Measurements from ENCODE around the gene NCOA3.
"Not testable (repeated sequence)": the region's sequence is repeated elsewhere in the genome, so short reads cannot be mapped to it uniquely, and the experiment has no call there.

NCOA3 gene

DNA sequence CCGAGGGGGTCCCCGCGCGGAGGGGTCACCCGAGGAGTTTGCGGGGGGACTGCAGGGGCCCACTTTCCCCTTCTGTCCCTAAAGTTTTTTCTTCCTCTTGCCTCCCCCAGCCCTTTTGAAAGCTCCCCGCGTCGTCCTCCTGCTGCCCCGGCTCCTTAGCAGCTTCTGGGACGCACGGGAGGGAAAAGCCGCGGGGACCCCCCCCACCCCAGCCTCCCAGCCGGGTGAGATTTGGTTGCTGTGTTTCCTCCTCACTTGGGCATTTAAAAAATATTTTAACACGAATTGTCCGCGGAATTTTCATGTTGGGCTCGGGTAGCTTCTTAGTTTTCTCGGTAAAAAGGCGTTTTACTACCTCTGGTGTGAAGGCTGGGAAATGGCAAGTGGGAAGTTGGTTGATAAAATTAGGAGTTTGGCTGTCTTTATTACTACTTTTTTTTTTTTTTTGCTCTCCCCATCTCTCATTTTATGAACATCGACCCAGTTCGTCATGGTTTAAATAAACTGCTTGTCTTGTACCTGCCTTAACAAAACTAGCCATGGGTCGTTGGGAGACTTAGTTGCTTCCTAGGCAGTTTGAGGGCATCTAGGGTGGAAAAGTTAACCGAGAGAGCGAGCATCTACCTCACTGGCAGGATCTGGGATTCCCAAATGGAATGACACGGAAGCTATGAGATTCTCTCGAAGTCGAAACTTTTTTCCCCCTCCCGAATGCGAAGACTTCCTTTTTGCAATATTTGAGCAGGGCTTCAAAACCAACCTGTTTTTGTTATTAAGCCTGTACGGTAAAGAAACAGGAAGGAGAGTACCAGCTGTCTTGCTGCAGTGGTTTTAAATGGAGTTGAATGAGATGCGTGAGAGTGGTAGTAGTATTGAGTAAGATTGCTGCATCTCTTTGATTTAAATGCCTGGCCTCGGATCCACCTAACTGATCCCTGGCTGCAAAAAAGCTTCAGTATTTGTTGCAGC is 868 bp downstream of the NCOA3 start:
- peak; percentile 35 for ATAC-seq
- no peak for TF ChIP-seq SNAI2 (CRISPR knock-in tag; IDR thresholded peaks at IDR 0.05)

DNA sequence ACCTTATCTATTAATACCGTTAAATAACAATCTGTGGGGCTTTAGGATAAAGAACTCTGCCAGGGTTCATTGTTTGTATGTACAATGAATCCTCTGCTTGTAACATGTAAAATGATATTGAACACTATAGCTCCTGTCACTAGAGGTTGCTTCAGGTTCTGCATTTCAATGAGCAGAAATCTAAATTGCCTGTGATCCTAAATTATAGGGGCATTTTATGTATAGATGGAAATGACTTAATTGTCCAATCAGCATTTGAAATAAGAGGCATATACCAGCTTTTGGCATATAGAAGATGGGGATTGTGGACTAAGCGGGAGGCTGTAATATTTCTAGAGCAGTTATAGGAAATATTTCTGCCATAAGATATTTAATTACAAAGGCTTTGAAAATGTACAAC is 2.0 kb downstream of the NCOA3 start:
- TF ChIP-seq ISL1 (CRISPR knock-in tag; IDR thresholded peaks at IDR 0.05) (no peak), ZNF70 (CRISPR knock-in tag; IDR thresholded peaks at IDR 0.05) (no peak), CSDC2 (CRISPR knock-in tag; IDR thresholded peaks at IDR 0.05) (no peak), ZFP30 (CRISPR knock-in tag; IDR thresholded peaks at IDR 0.05) (no peak), ZNF565 (CRISPR knock-in tag; conservative IDR thresholded peaks at IDR 0.05; ENCODE audit: low read depth) (no peak), TOX (CRISPR knock-in tag; IDR thresholded peaks at IDR 0.05; ENCODE audit: borderline replicate concordance) (no peak)
- TF ChIP-seq, protein P1, sequence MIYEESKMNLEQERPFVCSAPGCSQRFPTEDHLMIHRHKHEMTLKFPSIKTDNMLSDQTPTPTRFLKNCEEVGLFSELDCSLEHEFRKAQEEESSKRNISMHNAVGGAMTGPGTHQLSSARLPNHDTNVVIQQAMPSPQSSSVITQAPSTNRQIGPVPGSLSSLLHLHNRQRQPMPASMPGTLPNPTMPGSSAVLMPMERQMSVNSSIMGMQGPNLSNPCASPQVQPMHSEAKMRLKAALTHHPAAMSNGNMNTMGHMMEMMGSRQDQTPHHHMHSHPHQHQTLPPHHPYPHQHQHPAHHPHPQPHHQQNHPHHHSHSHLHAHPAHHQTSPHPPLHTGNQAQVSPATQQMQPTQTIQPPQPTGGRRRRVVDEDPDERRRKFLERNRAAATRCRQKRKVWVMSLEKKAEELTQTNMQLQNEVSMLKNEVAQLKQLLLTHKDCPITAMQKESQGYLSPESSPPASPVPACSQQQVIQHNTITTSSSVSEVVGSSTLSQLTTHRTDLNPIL (CRISPR knock-in tag; IDR thresholded peaks at IDR 0.05; ENCODE audit: low read depth): no peak
- ATAC-seq: no peak

DNA sequence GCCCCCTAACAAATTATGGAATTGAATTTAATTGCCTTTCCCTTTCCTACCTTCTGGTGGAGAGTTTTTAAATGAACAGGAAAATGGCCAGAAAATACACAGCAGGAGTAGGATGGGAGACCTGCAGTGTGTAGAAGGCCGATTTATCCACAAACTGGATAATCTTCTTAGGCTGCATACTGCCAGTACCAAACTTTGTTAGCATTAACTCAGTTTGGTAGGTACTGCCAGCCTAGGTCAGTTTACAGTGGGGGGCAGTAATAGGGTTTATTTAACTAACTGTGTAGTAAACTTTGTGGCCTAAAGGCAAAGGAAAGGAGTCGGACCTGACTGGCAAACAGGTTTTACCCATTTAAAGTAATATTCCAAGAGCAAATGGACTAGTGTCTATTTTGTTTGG is 4.6 kb downstream of the NCOA3 start:
- ATAC-seq: no peak
- TF ChIP-seq OSR1 (CRISPR knock-in tag; IDR thresholded peaks at IDR 0.05): no peak
- TF ChIP-seq, protein P2, sequence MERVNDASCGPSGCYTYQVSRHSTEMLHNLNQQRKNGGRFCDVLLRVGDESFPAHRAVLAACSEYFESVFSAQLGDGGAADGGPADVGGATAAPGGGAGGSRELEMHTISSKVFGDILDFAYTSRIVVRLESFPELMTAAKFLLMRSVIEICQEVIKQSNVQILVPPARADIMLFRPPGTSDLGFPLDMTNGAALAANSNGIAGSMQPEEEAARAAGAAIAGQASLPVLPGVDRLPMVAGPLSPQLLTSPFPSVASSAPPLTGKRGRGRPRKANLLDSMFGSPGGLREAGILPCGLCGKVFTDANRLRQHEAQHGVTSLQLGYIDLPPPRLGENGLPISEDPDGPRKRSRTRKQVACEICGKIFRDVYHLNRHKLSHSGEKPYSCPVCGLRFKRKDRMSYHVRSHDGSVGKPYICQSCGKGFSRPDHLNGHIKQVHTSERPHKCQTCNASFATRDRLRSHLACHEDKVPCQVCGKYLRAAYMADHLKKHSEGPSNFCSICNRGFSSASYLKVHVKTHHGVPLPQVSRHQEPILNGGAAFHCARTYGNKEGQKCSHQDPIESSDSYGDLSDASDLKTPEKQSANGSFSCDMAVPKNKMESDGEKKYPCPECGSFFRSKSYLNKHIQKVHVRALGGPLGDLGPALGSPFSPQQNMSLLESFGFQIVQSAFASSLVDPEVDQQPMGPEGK (CRISPR knock-in tag; IDR thresholded peaks at IDR 0.05; ENCODE audit: borderline replicate concordance): no peak
- TF ChIP-seq, protein P3, sequence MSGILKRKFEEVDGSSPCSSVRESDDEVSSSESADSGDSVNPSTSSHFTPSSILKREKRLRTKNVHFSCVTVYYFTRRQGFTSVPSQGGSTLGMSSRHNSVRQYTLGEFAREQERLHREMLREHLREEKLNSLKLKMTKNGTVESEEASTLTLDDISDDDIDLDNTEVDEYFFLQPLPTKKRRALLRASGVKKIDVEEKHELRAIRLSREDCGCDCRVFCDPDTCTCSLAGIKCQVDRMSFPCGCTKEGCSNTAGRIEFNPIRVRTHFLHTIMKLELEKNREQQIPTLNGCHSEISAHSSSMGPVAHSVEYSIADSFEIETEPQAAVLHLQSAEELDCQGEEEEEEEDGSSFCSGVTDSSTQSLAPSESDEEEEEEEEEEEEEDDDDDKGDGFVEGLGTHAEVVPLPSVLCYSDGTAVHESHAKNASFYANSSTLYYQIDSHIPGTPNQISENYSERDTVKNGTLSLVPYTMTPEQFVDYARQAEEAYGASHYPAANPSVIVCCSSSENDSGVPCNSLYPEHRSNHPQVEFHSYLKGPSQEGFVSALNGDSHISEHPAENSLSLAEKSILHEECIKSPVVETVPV (CRISPR knock-in tag; IDR thresholded peaks at IDR 0.05): no peak
- no peak for TF ChIP-seq PPARA (CRISPR knock-in tag; IDR thresholded peaks at IDR 0.05; ENCODE audit: borderline replicate concordance)
- no peak for TF ChIP-seq TCF4 (CRISPR knock-in tag; IDR thresholded peaks at IDR 0.05; ENCODE audit: borderline replicate concordance)
- TF ChIP-seq ZFP3 (CRISPR knock-in tag; IDR thresholded peaks at IDR 0.05): no peak
- no peak for TF ChIP-seq RARB (CRISPR knock-in tag; IDR thresholded peaks at IDR 0.05)
- no peak for TF ChIP-seq GLIS3 (CRISPR knock-in tag; IDR thresholded peaks at IDR 0.05)
- no peak for TF ChIP-seq ARNTL (CRISPR knock-in tag; IDR thresholded peaks at IDR 0.05; ENCODE audit: borderline replicate concordance, low read depth)
- TF ChIP-seq CSDC2 (CRISPR knock-in tag; IDR thresholded peaks at IDR 0.05): no peak
- no peak for TF ChIP-seq ESRRG (CRISPR knock-in tag; IDR thresholded peaks at IDR 0.05)

DNA sequence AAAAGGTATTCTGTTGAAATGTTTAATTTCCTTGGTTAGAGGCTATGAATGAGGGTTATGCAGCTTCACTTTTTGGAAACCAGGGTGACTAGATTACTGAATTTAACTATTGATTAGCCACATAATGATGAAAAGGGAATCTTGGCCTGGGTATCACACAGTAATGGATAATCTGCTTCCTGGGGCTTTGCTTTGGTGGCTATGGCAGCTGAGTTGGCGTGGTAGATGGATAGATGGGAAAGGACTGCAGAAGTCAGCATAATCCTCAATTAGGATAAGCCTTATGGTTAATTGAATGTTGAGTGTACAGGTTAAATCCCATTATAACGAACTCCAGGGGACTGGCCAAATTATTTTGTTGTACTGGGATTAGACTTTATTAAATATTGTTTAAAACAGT is 5.2 kb downstream of the NCOA3 start:
- TF ChIP-seq BACH2 (CRISPR knock-in tag; IDR thresholded peaks at IDR 0.05; ENCODE audit: borderline replicate concordance): no peak
- no peak for TF ChIP-seq ISL1 (CRISPR knock-in tag; IDR thresholded peaks at IDR 0.05)
- no peak for TF ChIP-seq TCF4 (CRISPR knock-in tag; IDR thresholded peaks at IDR 0.05; ENCODE audit: borderline replicate concordance)
- TF ChIP-seq SNAI2 (CRISPR knock-in tag; IDR thresholded peaks at IDR 0.05): no peak
- no peak for TF ChIP-seq ZFP30 (CRISPR knock-in tag; IDR thresholded peaks at IDR 0.05)
- no peak for TF ChIP-seq ZNF565 (CRISPR knock-in tag; conservative IDR thresholded peaks at IDR 0.05; ENCODE audit: low read depth)
- TF ChIP-seq ZNF70 (CRISPR knock-in tag; IDR thresholded peaks at IDR 0.05): no peak
- TF ChIP-seq ESRRG (CRISPR knock-in tag; IDR thresholded peaks at IDR 0.05): no peak
- TF ChIP-seq OSR1 (CRISPR knock-in tag; IDR thresholded peaks at IDR 0.05): no peak
- TF ChIP-seq PPARA (CRISPR knock-in tag; IDR thresholded peaks at IDR 0.05; ENCODE audit: borderline replicate concordance): no peak
- no peak for ATAC-seq

DNA sequence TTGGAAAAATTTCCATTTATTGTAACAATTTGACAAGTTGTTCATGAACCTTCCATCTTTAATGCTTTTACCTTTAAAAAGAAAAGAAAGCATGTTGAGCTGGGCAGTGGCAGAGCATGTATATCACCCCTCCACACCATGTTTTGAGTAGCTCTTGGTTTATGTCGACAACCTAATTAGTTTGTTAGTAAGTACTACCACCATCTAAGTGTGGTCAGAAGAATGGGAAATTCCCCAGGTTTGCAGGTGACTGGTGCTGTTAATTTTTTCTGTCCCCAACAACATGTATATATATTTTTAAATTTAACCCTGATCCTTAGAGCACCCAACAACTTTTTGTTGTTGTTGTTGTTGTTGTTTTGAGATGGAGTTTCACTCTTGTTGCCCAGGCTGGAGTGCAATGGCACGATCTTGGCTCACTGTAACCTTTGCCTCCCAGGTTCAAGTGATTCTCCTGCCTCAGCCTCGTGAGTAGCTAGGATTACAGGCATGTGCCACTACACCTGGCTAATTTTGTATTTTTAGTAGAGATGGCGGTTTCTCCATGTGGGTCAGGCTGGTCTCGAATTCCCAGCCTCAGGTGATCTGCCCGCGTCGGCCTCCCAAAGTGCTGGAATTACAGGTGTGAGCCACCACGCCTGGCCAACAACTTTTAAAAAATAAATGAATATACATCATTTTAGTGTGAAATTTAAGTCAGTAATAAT is 5.7 kb downstream of the NCOA3 start:
- not testable (repeated sequence) for ATAC-seq
